ENCODE results near the gene C19orf33.
A peak's percentile ranks its signal among the peaks of the same experiment; 100 is the strongest.

The C19orf33 gene

GRCh38 chr19:38309615-38310278, 5.7 kb downstream of the C19orf33 start:
- no peak overlapping the region for H3K4me3 ChIP-seq (ENCODE audit: low read depth, low read length)
- H3K9ac ChIP-seq = no peak overlapping the region
- H3K4me2 ChIP-seq (ENCODE audit: low read length) = no peak overlapping the region
- TF ChIP-seq CTCF (IDR thresholded peaks at IDR 0.05) = no peak
- H2AFZ ChIP-seq = no peak overlapping the region
- H3K4me1 ChIP-seq = no peaks in the 10 kb centered on the region
- H3K79me2 ChIP-seq = no peaks in the 10 kb centered on the region
- no peaks in the 10 kb centered on the region for H3K9me3 ChIP-seq (ENCODE audit: control insufficient read depth, low read length)
- no peaks in the 10 kb centered on the region for H3K27me3 ChIP-seq (ENCODE audit: control insufficient read depth, insufficient read depth, low read length)
- H3K27ac ChIP-seq = no peak overlapping the region
- no peaks in the 10 kb centered on the region for H3K36me3 ChIP-seq (ENCODE audit: control insufficient read depth, insufficient read depth, low read length)

GRCh38 chr19:38310279-38310670, 6.2 kb downstream of the C19orf33 start:
- H2AFZ ChIP-seq = no peak overlapping the region
- no peaks in the 10 kb centered on the region for H3K36me3 ChIP-seq (ENCODE audit: control insufficient read depth, insufficient read depth, low read length)
- no peaks in the 10 kb centered on the region for H3K9me3 ChIP-seq (ENCODE audit: control insufficient read depth, low read length)
- H3K4me3 ChIP-seq (ENCODE audit: low read depth, low read length) = no peak overlapping the region
- H3K79me2 ChIP-seq = no peaks in the 10 kb centered on the region
- no peak for TF ChIP-seq CTCF (IDR thresholded peaks at IDR 0.05)
- H3K9ac ChIP-seq = no peak overlapping the region
- no peaks in the 10 kb centered on the region for H3K27me3 ChIP-seq (ENCODE audit: control insufficient read depth, insufficient read depth, low read length)
- H3K27ac ChIP-seq = no peak overlapping the region
- no peak overlapping the region for H3K4me2 ChIP-seq (ENCODE audit: low read length)
- H3K4me1 ChIP-seq = no peaks in the 10 kb centered on the region

- Histone ChIP-seq H3K4me2 (ENCODE audit: low read length) (no peak overlapping the region), H3K9me3 (ENCODE audit: control insufficient read depth, low read length) (no peaks in the 10 kb centered on the region), H3K27ac (no peak overlapping the region), H3K9ac (no peak overlapping the region), H3K27me3 (ENCODE audit: control insufficient read depth, insufficient read depth, low read length) (no peaks in the 10 kb centered on the region), H3K36me3 (ENCODE audit: control insufficient read depth, insufficient read depth, low read length) (no peaks in the 10 kb centered on the region), H3K4me1 (no peaks in the 10 kb centered on the region), H3K4me3 (ENCODE audit: low read depth, low read length) (no peak overlapping the region), H2AFZ (no peak overlapping the region), H3K79me2 (no peaks in the 10 kb centered on the region)
- no peak for TF ChIP-seq CTCF (IDR thresholded peaks at IDR 0.05)
Measured at GRCh38 chr19:38310986-38311385, 6.9 kb downstream of the C19orf33 start.

- no peaks in the 10 kb centered on the region for H3K36me3 ChIP-seq (ENCODE audit: control insufficient read depth, insufficient read depth, low read length)
- H3K9ac ChIP-seq = no peak within 1 kb of the TSS
- H3K4me2 ChIP-seq (ENCODE audit: low read length) = peak within 1 kb of the TSS; percentile 86
- H3K27ac ChIP-seq = peak within 1 kb of the TSS; percentile 79
- H3K79me2 ChIP-seq = no peaks in the 10 kb centered on the region
- H3K4me3 ChIP-seq (ENCODE audit: low read depth, low read length) = peak within 1 kb of the TSS; percentile 68
- H3K4me1 ChIP-seq = no peaks in the 10 kb centered on the region
- no peaks in the 10 kb centered on the region for H3K9me3 ChIP-seq (ENCODE audit: control insufficient read depth, low read length)
- peak within 1 kb of the TSS; percentile 98 for H2AFZ ChIP-seq
- H3K27me3 ChIP-seq (ENCODE audit: control insufficient read depth, insufficient read depth, low read length) = no peaks in the 10 kb centered on the region
- no peak for TF ChIP-seq CTCF (IDR thresholded peaks at IDR 0.05)
Measured at GRCh38 chr19:38315657-38316476, 11.8 kb downstream of the C19orf33 start, which contains the start of gene YIF1B. TSS of gene YIF1B (minus strand) at chr19:38315947. CDS start at chr19:38315917, 30 bp downstream.
